ENCODE data around the gene CENPS. TPM values are rescaled to one million over a fixed set of nuclear protein-coding genes. Genes with fewer than 3 reads are reported as not detected.

The CENPS gene
- total RNA-seq, 1 experiment from 2014 or later = 17.8 TPM

GRCh38 chr1:10387677-10388386 lies 42.4 kb upstream of the CENPS start:
- H3K27ac Mint-ChIP-seq = peak overlapping the region; percentile 39 to 93 (median 89); a peak in 5 of 7 replicates
- no peak overlapping the region for H3K4me3 Mint-ChIP-seq
- H4K5ac ChIP-seq (ENCODE audit: insufficient read length, low read depth, low read length) = no peak overlapping the region
- H3K23ac ChIP-seq (ENCODE audit: insufficient read length, low read depth, low read length) = no peak overlapping the region
- no peak overlapping the region for H2BK5ac ChIP-seq (ENCODE audit: insufficient read length, low read length)
- no peaks in the 10 kb centered on the region for H3K4me1 ChIP-seq (ENCODE audit: insufficient read depth, low read length)
- no peak overlapping the region for H3K14ac ChIP-seq (ENCODE audit: insufficient read depth, low read length)
- H3K9me3 ChIP-seq (ENCODE audit: control insufficient read depth, low read depth, low read length) = no peaks in the 10 kb centered on the region
- H2AK5ac ChIP-seq (ENCODE audit: insufficient read length, low read length) = no peak overlapping the region
- no peaks in the 10 kb centered on the region for H3K23me2 ChIP-seq (ENCODE audit: insufficient read length, low read depth, low read length, poor library complexity, severe bottlenecking)
- no peak overlapping the region; the same call in 1 of the 2 replicates for H3K4ac ChIP-seq (ENCODE audit: low read depth, low read length)
- H2AFZ ChIP-seq (ENCODE audit: low read length) = no peak overlapping the region
- H3T11ph ChIP-seq (ENCODE audit: low read length) = no peak overlapping the region
- no CpG with 5 or more reads among the region's 3 CpGs for WGBS (ENCODE audit: extremely low coverage, insufficient read length, low lambda C conversion rate)
- no peak overlapping the region for H3K18ac ChIP-seq (ENCODE audit: insufficient read length, low read depth, low read length)
- H3K9ac ChIP-seq (ENCODE audit: extremely low read depth, insufficient read length, low read length) = peak overlapping the region; percentile 23
- no peak overlapping the region for H2BK15ac ChIP-seq (ENCODE audit: low read depth, low read length)
- H2BK12ac ChIP-seq (ENCODE audit: insufficient read length, low read depth, low read length) = no peak overlapping the region
- no peaks in the 10 kb centered on the region for H3K27me3 Mint-ChIP-seq (ENCODE audit: low read depth)
- H2BK20ac ChIP-seq (ENCODE audit: low read depth, low read length, poor library complexity, severe bottlenecking) = no peak overlapping the region
- peaks cover 0 to 4% of the 10 kb centered on the region in 2 experiments; a peak in 1 of 5 replicates for H3K9me3 Mint-ChIP-seq
- H4K8ac ChIP-seq (replicated peaks; ENCODE audit: insufficient read length, low read depth, low read length) = no peak overlapping the region
- no peaks in the 10 kb centered on the region for H3K27me3 ChIP-seq (ENCODE audit: insufficient read depth, low read length)
- no peak overlapping the region for H4K91ac ChIP-seq (ENCODE audit: insufficient read length, low read depth, low read length)
- peak overlapping the region; percentile 71 for H3K27ac ChIP-seq (ENCODE audit: insufficient read length, low read depth, low read length)
- TF ChIP-seq, protein P1, sequence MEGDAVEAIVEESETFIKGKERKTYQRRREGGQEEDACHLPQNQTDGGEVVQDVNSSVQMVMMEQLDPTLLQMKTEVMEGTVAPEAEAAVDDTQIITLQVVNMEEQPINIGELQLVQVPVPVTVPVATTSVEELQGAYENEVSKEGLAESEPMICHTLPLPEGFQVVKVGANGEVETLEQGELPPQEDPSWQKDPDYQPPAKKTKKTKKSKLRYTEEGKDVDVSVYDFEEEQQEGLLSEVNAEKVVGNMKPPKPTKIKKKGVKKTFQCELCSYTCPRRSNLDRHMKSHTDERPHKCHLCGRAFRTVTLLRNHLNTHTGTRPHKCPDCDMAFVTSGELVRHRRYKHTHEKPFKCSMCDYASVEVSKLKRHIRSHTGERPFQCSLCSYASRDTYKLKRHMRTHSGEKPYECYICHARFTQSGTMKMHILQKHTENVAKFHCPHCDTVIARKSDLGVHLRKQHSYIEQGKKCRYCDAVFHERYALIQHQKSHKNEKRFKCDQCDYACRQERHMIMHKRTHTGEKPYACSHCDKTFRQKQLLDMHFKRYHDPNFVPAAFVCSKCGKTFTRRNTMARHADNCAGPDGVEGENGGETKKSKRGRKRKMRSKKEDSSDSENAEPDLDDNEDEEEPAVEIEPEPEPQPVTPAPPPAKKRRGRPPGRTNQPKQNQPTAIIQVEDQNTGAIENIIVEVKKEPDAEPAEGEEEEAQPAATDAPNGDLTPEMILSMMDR (conservative IDR thresholded peaks at IDR 0.05) = no peak
- H2BK120ac ChIP-seq (ENCODE audit: low read depth, low read length, poor library complexity, severe bottlenecking) = no peak overlapping the region
- no peak for DNase-seq
- H3K4me2 ChIP-seq (ENCODE audit: insufficient read depth, insufficient read length, low read length) = peak overlapping the region; percentile 33
- H3K36me3 Mint-ChIP-seq (ENCODE audit: insufficient read depth in 1 of 3, low read depth in 3 of 3) = peaks cover 9 to 18% (median 10%) of the 10 kb centered on the region in 3 experiments
- H3K4me1 Mint-ChIP-seq = peaks cover 9 to 18% of the 10 kb centered on the region in 2 experiments
- H4K20me1 ChIP-seq (ENCODE audit: control insufficient read depth, insufficient read depth, insufficient read length) = no peaks in the 10 kb centered on the region
- H3K56ac ChIP-seq (ENCODE audit: insufficient read length, low read depth, low read length) = no peak overlapping the region
- no peaks in the 10 kb centered on the region for H3K79me2 ChIP-seq (ENCODE audit: insufficient read depth, low read length)
- H3K79me1 ChIP-seq (ENCODE audit: insufficient read depth, low read depth, low read length, poor library complexity, severe bottlenecking) = no peaks in the 10 kb centered on the region
